Astrocyte (in vitro differentiated cells and primary cell): ENCODE data around the gene CIC. TPM values are rescaled to one million over a fixed set of nuclear protein-coding genes. Genes with fewer than 3 reads are reported as not detected.

Experiments used
- DNase-seq: peaks from one replicate; pipeline ENCODE4 v3.0.0-alpha.2; 2010; ENCODE audit warnings: low read depth
- FAIRE-seq: peaks from 2 replicates; lab custom pipeline; 2011; peaks lifted over from hg19 to GRCh38; lab: Jason Lieb, UNC
- H2AFZ ChIP-seq: 2 replicates; pipeline ENCODE4 v1.6.0; 2012; ENCODE audit warnings: low read depth, low read length, inconsistent platforms
- H3K27ac ChIP-seq: 2 replicates; pipeline ENCODE4 v1.5.1; 2011; ENCODE audit warnings: low read depth, low read length, inconsistent platforms
- H3K27me3 ChIP-seq: 2 replicates; pipeline ENCODE4 v1.6.0; 2011; ENCODE audit warnings: low read length, inconsistent platforms; ENCODE audit not compliant: insufficient read depth
- H3K36me3 ChIP-seq: 2 replicates; pipeline ENCODE4 v1.5.1; 2011; ENCODE audit warnings: low read length, inconsistent platforms; ENCODE audit not compliant: insufficient read depth
- H3K4me1 ChIP-seq: 2 replicates; pipeline ENCODE4 v1.5.1; 2011; ENCODE audit warnings: low read length, inconsistent platforms; ENCODE audit not compliant: insufficient read depth
- H3K4me2 ChIP-seq: 2 replicates; pipeline ENCODE4 v1.6.0; 2012; ENCODE audit warnings: low read length, inconsistent platforms
- H3K4me3 ChIP-seq: 2 replicates; pipeline ENCODE4 v1.5.1; 2011; ENCODE audit warnings: low read depth, mild to moderate bottlenecking, low read length, inconsistent platforms; ENCODE audit not compliant: insufficient read depth
- H3K79me2 ChIP-seq: 2 replicates; pipeline ENCODE4 v1.6.0; 2012; ENCODE audit warnings: mild to moderate bottlenecking, low read length, inconsistent platforms; ENCODE audit not compliant: insufficient read depth
- H3K9ac ChIP-seq: 2 replicates; pipeline ENCODE4 v1.6.0; 2012; ENCODE audit warnings: mild to moderate bottlenecking, low read length, inconsistent platforms
- H3K9me3 ChIP-seq: 2 replicates; pipeline ENCODE4 v1.5.1; 2012; ENCODE audit warnings: low read depth, mild to moderate bottlenecking, low read length, inconsistent platforms; ENCODE audit not compliant: insufficient read depth
- H4K20me1 ChIP-seq: 2 replicates; pipeline ENCODE4 v1.6.0; 2012; ENCODE audit warnings: low read length, inconsistent platforms; ENCODE audit not compliant: insufficient read depth
- H3K27ac Mint-ChIP-seq: one replicate; pipeline ENCODE4 v1.8.0; 2021; ENCODE audit warnings: mild to moderate bottlenecking, mixed read lengths; ENCODE audit not compliant: unreplicated experiment
- H3K27me3 Mint-ChIP-seq: one replicate; pipeline ENCODE4 v1.8.0; 2021; ENCODE audit warnings: low read depth, mixed read lengths; ENCODE audit not compliant: unreplicated experiment
- H3K36me3 Mint-ChIP-seq: one replicate; pipeline ENCODE4 v1.8.0; 2021; ENCODE audit warnings: low read depth, mixed read lengths; ENCODE audit not compliant: unreplicated experiment
- H3K4me1 Mint-ChIP-seq: one replicate; pipeline ENCODE4 v1.8.0; 2021; ENCODE audit warnings: low read depth, mixed read lengths; ENCODE audit not compliant: unreplicated experiment
- H3K4me3 Mint-ChIP-seq: one replicate; pipeline ENCODE4 v1.8.0; 2021; ENCODE audit warnings: mild to moderate bottlenecking, moderate library complexity, mixed read lengths; ENCODE audit not compliant: unreplicated experiment
- H3K9me3 Mint-ChIP-seq: one replicate; pipeline ENCODE4 v1.8.0; 2021; ENCODE audit warnings: mild to moderate bottlenecking, mixed read lengths; ENCODE audit not compliant: unreplicated experiment
- EZH2 ChIP-seq: IDR thresholded peaks from 2 replicates; pipeline ENCODE4 v1.6.1; 2012; ENCODE audit warnings: mild to moderate bottlenecking, low read length, inconsistent platforms; ENCODE audit not compliant: insufficient read depth
- total RNA-seq: library from RNA; stranded (reverse); gene quantifications from 2 replicates; pipeline ENCODE4 v1.2.1, GENCODE V29; 2021
- TF ChIP-seq, protein P1 (sequence below): IDR thresholded peaks from 2 replicates; pipeline ENCODE4 v1.5.1; 2011; ENCODE audit warnings: low read depth, mild to moderate bottlenecking, inconsistent platforms, low read length, moderate library complexity; ENCODE audit not compliant: insufficient read depth

The CIC gene
- total RNA-seq, 1 donor from 2014 or later = 78.5 TPM

DNA sequence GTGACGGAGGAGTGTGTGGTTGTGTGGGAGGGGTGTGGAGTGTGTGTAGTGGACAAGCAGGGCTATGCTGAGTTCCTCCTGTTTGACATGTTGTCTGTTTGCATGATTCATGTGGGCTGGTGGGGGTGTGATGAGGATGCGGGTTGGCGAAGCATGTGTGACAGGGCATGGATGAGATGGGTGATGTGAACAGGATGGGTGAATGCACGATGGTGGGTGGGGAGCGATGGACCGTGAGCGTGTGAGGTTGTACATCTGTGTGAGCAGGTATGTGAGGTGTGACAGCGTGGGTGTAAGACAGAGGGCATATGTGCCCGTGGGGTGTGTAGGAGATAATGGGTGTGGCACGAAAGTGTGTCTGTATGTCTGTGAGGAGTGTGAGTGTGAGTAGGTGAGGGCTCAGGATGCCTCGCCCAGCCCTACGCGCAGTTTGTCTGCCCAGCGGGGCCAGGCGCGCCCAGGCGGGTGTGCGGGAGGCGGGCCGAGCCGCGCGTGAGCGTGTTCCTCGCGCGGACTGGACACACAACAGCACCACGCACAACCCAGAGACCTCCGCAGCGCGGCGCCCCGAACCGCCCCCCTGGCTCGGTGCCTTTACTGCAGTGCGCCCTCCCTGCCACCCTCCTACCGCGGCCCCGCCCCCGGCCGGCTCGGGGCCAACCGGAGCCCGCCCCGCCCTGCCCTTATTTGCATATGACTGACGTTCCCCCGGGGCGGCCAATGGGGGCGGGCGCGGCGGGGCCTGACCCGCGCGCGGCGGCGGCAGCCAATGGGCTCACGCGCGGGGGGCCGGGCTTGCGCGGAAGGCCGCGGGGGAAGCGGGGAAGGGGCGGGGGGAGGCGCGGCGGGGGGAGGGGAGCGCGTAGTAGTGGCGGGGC, 14.4 kb downstream of the CIC start:
- Histone ChIP-seq H3K36me3 (peaks cover 6% of the 10 kb centered on the region), H3K79me2 (peaks cover 59% of the 10 kb centered on the region), H3K27me3 (no peaks in the 10 kb centered on the region), H3K9me3 (no peaks in the 10 kb centered on the region), H3K4me2 (peak overlapping the region; percentile 94), H3K4me1 (peaks cover 58% of the 10 kb centered on the region), H3K4me3 (peak overlapping the region; percentile 50), H2AFZ (peak overlapping the region; percentile 8), H3K9ac (peak overlapping the region; percentile 79), H3K27ac (peak overlapping the region; percentile 83), H4K20me1 (peaks cover 59% of the 10 kb centered on the region)
- FAIRE-seq (no peak), DNase-seq (peak; percentile 75)
- TF ChIP-seq EZH2 = no peak
- TF ChIP-seq, protein P1, sequence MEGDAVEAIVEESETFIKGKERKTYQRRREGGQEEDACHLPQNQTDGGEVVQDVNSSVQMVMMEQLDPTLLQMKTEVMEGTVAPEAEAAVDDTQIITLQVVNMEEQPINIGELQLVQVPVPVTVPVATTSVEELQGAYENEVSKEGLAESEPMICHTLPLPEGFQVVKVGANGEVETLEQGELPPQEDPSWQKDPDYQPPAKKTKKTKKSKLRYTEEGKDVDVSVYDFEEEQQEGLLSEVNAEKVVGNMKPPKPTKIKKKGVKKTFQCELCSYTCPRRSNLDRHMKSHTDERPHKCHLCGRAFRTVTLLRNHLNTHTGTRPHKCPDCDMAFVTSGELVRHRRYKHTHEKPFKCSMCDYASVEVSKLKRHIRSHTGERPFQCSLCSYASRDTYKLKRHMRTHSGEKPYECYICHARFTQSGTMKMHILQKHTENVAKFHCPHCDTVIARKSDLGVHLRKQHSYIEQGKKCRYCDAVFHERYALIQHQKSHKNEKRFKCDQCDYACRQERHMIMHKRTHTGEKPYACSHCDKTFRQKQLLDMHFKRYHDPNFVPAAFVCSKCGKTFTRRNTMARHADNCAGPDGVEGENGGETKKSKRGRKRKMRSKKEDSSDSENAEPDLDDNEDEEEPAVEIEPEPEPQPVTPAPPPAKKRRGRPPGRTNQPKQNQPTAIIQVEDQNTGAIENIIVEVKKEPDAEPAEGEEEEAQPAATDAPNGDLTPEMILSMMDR = no peak
- Mint-ChIP-seq H3K4me1 (peaks cover 32% of the 10 kb centered on the region), H3K4me3 (no peak overlapping the region), H3K36me3 (peaks cover 4% of the 10 kb centered on the region), H3K9me3 (peaks cover 2% of the 10 kb centered on the region), H3K27me3 (no peaks in the 10 kb centered on the region), H3K27ac (no peak overlapping the region)

DNA sequence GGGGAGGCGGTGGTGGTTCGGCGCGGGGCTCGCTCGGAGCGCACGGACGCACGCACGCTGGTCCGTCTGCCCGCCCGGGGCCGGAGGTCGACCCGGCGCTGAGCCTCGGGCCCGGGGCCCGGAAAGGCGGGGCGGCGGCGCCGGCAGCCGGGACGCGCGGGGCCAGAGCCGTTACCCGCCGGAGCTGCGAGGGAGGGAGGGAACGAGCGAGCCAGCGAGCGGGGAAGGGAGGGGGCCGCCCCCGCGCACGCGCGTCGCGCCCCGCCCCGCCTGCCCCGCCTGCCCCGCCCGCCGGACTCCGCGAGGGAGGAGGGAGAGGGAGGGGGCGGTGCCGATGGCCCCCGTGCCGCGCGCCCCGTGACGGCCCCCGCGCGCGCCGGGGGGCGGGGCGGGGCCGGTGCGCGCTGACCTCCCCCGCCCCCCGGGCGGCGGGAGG, 15.0 kb downstream of the CIC start:
- no peaks in the 10 kb centered on the region for H3K27me3 ChIP-seq
- H3K27ac ChIP-seq = peak overlapping the region; percentile 65
- H3K4me2 ChIP-seq = peak overlapping the region; percentile 100
- H3K4me1 Mint-ChIP-seq = peaks cover 26% of the 10 kb centered on the region
- DNase-seq = peak; percentile 44
- peaks cover 58% of the 10 kb centered on the region for H4K20me1 ChIP-seq
- peaks cover 4% of the 10 kb centered on the region for H3K36me3 Mint-ChIP-seq
- no peaks in the 10 kb centered on the region for H3K27me3 Mint-ChIP-seq
- no peak overlapping the region for H2AFZ ChIP-seq
- H3K27ac Mint-ChIP-seq = no peak overlapping the region
- peak overlapping the region; percentile 45 for H3K4me3 ChIP-seq
- peaks cover 52% of the 10 kb centered on the region for H3K4me1 ChIP-seq
- FAIRE-seq = no peak
- H3K36me3 ChIP-seq = peaks cover 9% of the 10 kb centered on the region
- no peaks in the 10 kb centered on the region for H3K9me3 ChIP-seq
- H3K4me3 Mint-ChIP-seq = no peak overlapping the region
- H3K9me3 Mint-ChIP-seq = peaks cover 2% of the 10 kb centered on the region
- TF ChIP-seq EZH2 = no peak
- TF ChIP-seq, protein P1 = no peak
- peaks cover 52% of the 10 kb centered on the region for H3K79me2 ChIP-seq
- peak overlapping the region; percentile 74 for H3K9ac ChIP-seq
